Caco-2 (cell line): ENCODE measurements around the gene BBX. TPM values are rescaled to one million over a fixed set of nuclear protein-coding genes. Genes with fewer than 3 reads are reported as not detected.

Source experiments
- BruUV-seq: library from RNA; stranded (reverse); fragments of 400-500 nt; replicated peaks from 2 replicates; lab custom pipeline; 2021; lab: Mats Ljungman, UMichigan
- CTCF ChIA-PET: fragments of 300-600 bp; sonication (Branson Sonifier 250); formaldehyde crosslinking; loops from one replicate; lab custom pipeline; 2022; ENCODE audit warnings: antibody characterized with exemption; lab: Charles Lee
- POLR2A ChIA-PET: fragments of 300-600 bp; sonication (Branson Sonifier 250); formaldehyde crosslinking; loops from one replicate; lab custom pipeline; 2022; ENCODE audit warnings: antibody characterized with exemption; lab: Charles Lee
- DNase-seq, 2 experiments: peaks; one replicate each; pipeline versions ENCODE4 v3.0.0 to v3.0.0-alpha.2; 2020 to 2022
- H3K27me3 ChIP-seq: replicated peaks from 2 replicates; pipeline ENCODE4 v1.6.0; 2011; ENCODE audit warnings: low read length; ENCODE audit not compliant: control insufficient read depth, insufficient read depth
- H3K36me3 ChIP-seq: 2 replicates; pipeline ENCODE4 v1.5.1; 2011; ENCODE audit warnings: low read length; ENCODE audit not compliant: control insufficient read depth, insufficient read depth
- H3K4me1 ChIP-seq: fragments of 250-450 bp; sonication (Bioruptor Pico); 2 replicates; pipeline ENCODE4 v1.5.1; 2020; ENCODE audit warnings: mild to moderate bottlenecking
- H3K4me3 ChIP-seq: 2 replicates; pipeline ENCODE4 v1.5.1; 2011; ENCODE audit warnings: low read depth, mild to moderate bottlenecking, control low read depth, low read length
- H3K9me3 ChIP-seq: fragments of 250-450 bp; sonication (Bioruptor Pico); 2 replicates; pipeline ENCODE4 v1.5.1; 2020; ENCODE audit warnings: mild to moderate bottlenecking, moderate library complexity
- H3K27ac Mint-ChIP-seq: one replicate; pipeline ENCODE4 v1.8.0; 2022; ENCODE audit warnings: mixed read lengths; ENCODE audit not compliant: unreplicated experiment
- H3K27me3 Mint-ChIP-seq: one replicate; pipeline ENCODE4 v1.8.0; 2022; ENCODE audit warnings: mixed read lengths; ENCODE audit not compliant: insufficient read depth, unreplicated experiment
- H3K36me3 Mint-ChIP-seq: one replicate; pipeline ENCODE4 v1.8.0; 2022; ENCODE audit warnings: mild to moderate bottlenecking, mixed read lengths; ENCODE audit not compliant: insufficient read depth, unreplicated experiment
- H3K4me1 Mint-ChIP-seq: one replicate; pipeline ENCODE4 v1.8.0; 2022; ENCODE audit warnings: low read depth, mixed read lengths; ENCODE audit not compliant: unreplicated experiment
- H3K4me3 Mint-ChIP-seq: one replicate; pipeline ENCODE4 v1.8.0; 2022; ENCODE audit warnings: mild to moderate bottlenecking, moderate library complexity, mixed read lengths; ENCODE audit not compliant: unreplicated experiment
- H3K9me3 Mint-ChIP-seq: one replicate; pipeline ENCODE4 v1.8.0; 2022; ENCODE audit warnings: mixed read lengths; ENCODE audit not compliant: unreplicated experiment
- CTCF ChIP-seq, 2 experiments: fragments of 200-600 bp in 1 of 2; IDR thresholded peaks; 1 replicate in 1 of 2; 2 replicates in 1 of 2; pipeline versions ENCODE4 v1.5.1 to v1.8.0; 2011 to 2022; ENCODE audit warnings: antibody characterized with exemption in 1 of 2, control low read depth in 1 of 2, inconsistent platforms in 1 of 2, low read depth in 1 of 2, low read length in 1 of 2, mild to moderate bottlenecking in 1 of 2, moderate library complexity in 1 of 2; ENCODE audit not compliant: insufficient read depth in 1 of 2, severe bottlenecking in 1 of 2, unreplicated experiment in 1 of 2
- intact Hi-C: fragments of 100-400 bp; cut with micrococcal nuclease; formaldehyde crosslinking; loops from one replicate; pipeline ENCODE4 v1.10.0; 2022; ENCODE audit not compliant: unreplicated experiment
- total RNA-seq: library from RNA; stranded (reverse); gene quantifications from 2 replicates; pipeline ENCODE4 v1.2.3, GENCODE V29; 2022

Gene BBX
- total RNA-seq, 1 experiment from 2014 or later: 2.6 TPM

GRCh38 chr3:107752202-107752990 lies 229.6 kb downstream of the BBX start:
- peak in 1 of 2 experiments; percentile 17 for DNase-seq
- TF ChIP-seq CTCF (IDR thresholded peaks at IDR 0.05; ENCODE audit: insufficient read depth in 1 of 2, low read depth in 1 of 2, low read length in 1 of 2, severe bottlenecking in 1 of 2, unreplicated experiment in 1 of 2): peak in 1 of 2 experiments; percentile 25
- H3K9me3 ChIP-seq: no peaks in the 10 kb centered on the region
- intact Hi-C loops: no loop called here
- Mint-ChIP-seq H3K27ac (no peak overlapping the region), H3K36me3 (no peaks in the 10 kb centered on the region), H3K4me1 (no peaks in the 10 kb centered on the region), H3K27me3 (no peaks in the 10 kb centered on the region), H3K9me3 (no peaks in the 10 kb centered on the region), H3K4me3 (no peak overlapping the region)
- POLR2A ChIA-PET: no interaction called here
- no peaks in the 10 kb centered on the region for H3K27me3 ChIP-seq
- no peaks in the 10 kb centered on the region for H3K36me3 ChIP-seq
- BruUV-seq: no TSS peak
- CTCF ChIA-PET: no interaction called here
- no peaks in the 10 kb centered on the region for H3K4me1 ChIP-seq
- no peak overlapping the region for H3K4me3 ChIP-seq

GRCh38 chr3:107753494-107753893 lies 230.7 kb downstream of the BBX start:
- H3K4me3 Mint-ChIP-seq: no peak overlapping the region
- Histone ChIP-seq H3K36me3 (no peaks in the 10 kb centered on the region), H3K4me3 (no peak overlapping the region), H3K4me1 (no peaks in the 10 kb centered on the region), H3K27me3 (no peaks in the 10 kb centered on the region), H3K9me3 (no peaks in the 10 kb centered on the region)
- ChIA-PET POLR2A (no interaction called here), CTCF (interaction anchor here (0.7 kb wide), 1 partner anchor 11 kb away, joined by 3 read pairs; no protein-coding TSS in a partner anchor)
- no peaks in the 10 kb centered on the region for H3K4me1 Mint-ChIP-seq
- H3K27ac Mint-ChIP-seq: no peak overlapping the region
- peak in 1 of 2 experiments; percentile 27 for TF ChIP-seq CTCF (IDR thresholded peaks at IDR 0.05; ENCODE audit: insufficient read depth in 1 of 2, low read depth in 1 of 2, low read length in 1 of 2, severe bottlenecking in 1 of 2, unreplicated experiment in 1 of 2)
- DNase-seq: peak; percentile 31 to 45
- intact Hi-C loops: loop anchor here (1.0 kb wide), 1 partner anchor 41 kb away; no protein-coding TSS in a partner anchor
- no peaks in the 10 kb centered on the region for H3K9me3 Mint-ChIP-seq
- H3K27me3 Mint-ChIP-seq: no peaks in the 10 kb centered on the region
- BruUV-seq: no TSS peak
- H3K36me3 Mint-ChIP-seq: no peaks in the 10 kb centered on the region

- intact Hi-C loops: loop anchor here (1.0 kb wide), 1 partner anchor 40 kb away; no protein-coding TSS in a partner anchor
- BruUV-seq: no TSS peak
- H3K4me3 ChIP-seq: no peak overlapping the region
- POLR2A ChIA-PET: no interaction called here
- no peaks in the 10 kb centered on the region for H3K36me3 ChIP-seq
- no peak for DNase-seq
- CTCF ChIA-PET: interaction anchor here (0.7 kb wide), 1 partner anchor 11 kb away, joined by 3 read pairs; no protein-coding TSS in a partner anchor
- Mint-ChIP-seq H3K9me3 (no peaks in the 10 kb centered on the region), H3K4me1 (no peaks in the 10 kb centered on the region), H3K27me3 (no peaks in the 10 kb centered on the region), H3K36me3 (no peaks in the 10 kb centered on the region), H3K4me3 (no peak overlapping the region), H3K27ac (no peak overlapping the region)
- no peak for TF ChIP-seq CTCF (IDR thresholded peaks at IDR 0.05; ENCODE audit: insufficient read depth in 1 of 2, low read depth in 1 of 2, low read length in 1 of 2, severe bottlenecking in 1 of 2, unreplicated experiment in 1 of 2)
- H3K27me3 ChIP-seq: no peaks in the 10 kb centered on the region
- no peaks in the 10 kb centered on the region for H3K9me3 ChIP-seq
- no peaks in the 10 kb centered on the region for H3K4me1 ChIP-seq
These were observed 231.2 kb downstream of the BBX start for GRCh38 chr3:107753976-107754375.
